IMR-90 (cell line): ENCODE results near the gene IZUMO4. TPM values are rescaled to one million over a fixed set of nuclear protein-coding genes. Genes with fewer than 3 reads are reported as not detected.

ENCODE experiments used
- ATAC-seq: fragments of 200-7000 bp; cut with Tn5 transposase; 2 replicates; pipeline ENCODE4 v1.9.1; 2020; ENCODE audit warnings: low read depth, mild to moderate bottlenecking, moderate library complexity
- BruUV-seq: library from RNA; stranded (reverse); fragments of 400-500 nt; replicated peaks from 2 replicates; lab custom pipeline; 2021; lab: Mats Ljungman, UMichigan
- CTCF ChIA-PET: fragments of 300-600 bp; formaldehyde crosslinking; extraction: SDS; loops from one replicate; lab custom pipeline; 2021; ENCODE audit warnings: antibody characterized with exemption; lab: Yijun Ruan, JAX
- POLR2A ChIA-PET: fragments of 300-600 bp; sonication (Branson Sonifier 250); formaldehyde crosslinking; loops from one replicate; lab custom pipeline; 2022; ENCODE audit warnings: antibody characterized with exemption; ENCODE audit not compliant: unreplicated experiment; lab: Charles Lee
- DNase-seq: peaks from one replicate; pipeline ENCODE4 v3.0.0; 2013
- H2AFZ ChIP-seq: replicated peaks from 2 replicates; pipeline ENCODE3; 2013; ENCODE audit warnings: low read length, mild to moderate bottlenecking; ENCODE audit not compliant: poor library complexity
- H2AK5ac ChIP-seq: 2 replicates; pipeline ENCODE4 v1.6.1; 2013; ENCODE audit warnings: low read depth, low read length, inconsistent platforms
- H2AK9ac ChIP-seq: replicated peaks from 2 replicates; pipeline ENCODE3; 2013; ENCODE audit warnings: mild to moderate bottlenecking, low read depth, low read length, moderate library complexity; ENCODE audit not compliant: poor library complexity
- H2BK120ac ChIP-seq: 2 replicates; pipeline ENCODE4 v1.6.1; 2013; ENCODE audit warnings: low read depth, low read length, inconsistent platforms
- H2BK15ac ChIP-seq: 3 replicates; pipeline ENCODE4 v1.6.1; 2013; ENCODE audit warnings: low read depth, low read length, inconsistent platforms
- H2BK20ac ChIP-seq: 2 replicates; pipeline ENCODE4 v1.6.1; 2013; ENCODE audit warnings: low read depth, mild to moderate bottlenecking, inconsistent platforms, low read length, moderate library complexity
- H2BK5ac ChIP-seq: 2 replicates; pipeline ENCODE4 v1.6.1; 2013; ENCODE audit warnings: mild to moderate bottlenecking, low read depth, low read length, inconsistent platforms; ENCODE audit not compliant: poor library complexity, severe bottlenecking
- H3K14ac ChIP-seq: replicated peaks from 2 replicates; pipeline ENCODE4 v1.6.1; 2013; ENCODE audit warnings: low read depth, low read length, inconsistent platforms
- H3K18ac ChIP-seq: 2 replicates; pipeline ENCODE4 v1.6.1; 2013; ENCODE audit warnings: low read depth, low read length, control low read depth
- H3K23ac ChIP-seq: 2 replicates; pipeline ENCODE4 v1.6.1; 2013; ENCODE audit warnings: low read depth, low read length, inconsistent platforms
- H3K27ac ChIP-seq: 2 replicates; pipeline ENCODE4 v1.5.1; 2013; ENCODE audit warnings: mild to moderate bottlenecking, control low read depth, low read length; ENCODE audit not compliant: insufficient read depth
- H3K27me3 ChIP-seq: 2 replicates; pipeline ENCODE4 v1.6.1; 2013; ENCODE audit warnings: low read length; ENCODE audit not compliant: control insufficient read depth, insufficient read depth
- H3K36me3 ChIP-seq: 2 replicates; pipeline ENCODE4 v1.6.1; 2013; ENCODE audit warnings: low read length, mixed read lengths; ENCODE audit not compliant: control insufficient read depth, insufficient read depth
- H3K4ac ChIP-seq: 2 replicates; pipeline ENCODE4 v1.6.1; 2013; ENCODE audit warnings: low read depth, low read length, inconsistent platforms
- H3K4me1 ChIP-seq: 2 replicates; pipeline ENCODE4 v1.6.1; 2013; ENCODE audit warnings: low read length, mixed read lengths; ENCODE audit not compliant: control insufficient read depth, insufficient read depth
- H3K4me2 ChIP-seq: 2 replicates; pipeline ENCODE4 v1.6.1; 2013; ENCODE audit warnings: low read depth, mild to moderate bottlenecking, control low read depth, low read length, moderate library complexity
- H3K4me3 ChIP-seq: 2 replicates; pipeline ENCODE4 v1.5.1; 2013; ENCODE audit warnings: low read depth, mild to moderate bottlenecking, control low read depth, low read length, moderate library complexity; ENCODE audit not compliant: insufficient read depth
- H3K56ac ChIP-seq: 2 replicates; pipeline ENCODE4 v1.6.1; 2013; ENCODE audit warnings: low read length, inconsistent platforms; ENCODE audit not compliant: insufficient read depth; ENCODE audit errors: extremely low read depth
- H3K79me1 ChIP-seq, 2 experiments: 2 replicates each; pipeline ENCODE4 v1.6.1; 2013; ENCODE audit warnings: low read length in 2 of 2, inconsistent platforms in 1 of 2, low read depth in 1 of 2
- H3K9ac ChIP-seq: 2 replicates; pipeline ENCODE4 v1.6.1; 2013; ENCODE audit warnings: low read depth, low read length, control low read depth
- H3K9me1 ChIP-seq: 2 replicates; pipeline ENCODE4 v1.6.1; 2013; ENCODE audit warnings: low read length, inconsistent platforms; ENCODE audit not compliant: insufficient read depth
- H3K9me3 ChIP-seq: 2 replicates; pipeline ENCODE4 v1.6.1; 2013; ENCODE audit warnings: low read length; ENCODE audit not compliant: control insufficient read depth, insufficient read depth
- H4K20me1 ChIP-seq: 2 replicates; pipeline ENCODE4 v1.6.1; 2013; ENCODE audit warnings: low read length, inconsistent platforms; ENCODE audit not compliant: insufficient read depth
- H4K5ac ChIP-seq: 2 replicates; pipeline ENCODE4 v1.6.1; 2013; ENCODE audit warnings: mild to moderate bottlenecking, low read depth, low read length, control low read depth
- H4K8ac ChIP-seq, 2 experiments: 2 replicates each; pipeline ENCODE4 v1.6.1; 2013; ENCODE audit warnings: low read depth in 2 of 2, low read length in 2 of 2, control low read depth in 1 of 2, inconsistent platforms in 1 of 2
- H4K91ac ChIP-seq: 2 replicates; pipeline ENCODE4 v1.6.1; 2013; ENCODE audit warnings: low read depth, low read length, inconsistent platforms; ENCODE audit not compliant: insufficient read depth
- CEBPB ChIP-seq: IDR thresholded peaks from 2 replicates; pipeline ENCODE4 v1.6.1; 2012; ENCODE audit warnings: low read depth, low read length, improper control_type of control experiment
- CHD1 ChIP-seq: IDR thresholded peaks from 2 replicates; pipeline ENCODE4 v1.6.1; 2012; ENCODE audit warnings: low read depth, low read length, improper control_type of control experiment
- MAZ ChIP-seq: IDR thresholded peaks from 2 replicates; pipeline ENCODE4 v1.6.1; 2012; ENCODE audit warnings: low read depth, mild to moderate bottlenecking, low read length, improper control_type of control experiment, moderate library complexity, borderline replicate concordance
- POLR2A ChIP-seq: IDR thresholded peaks from 2 replicates; pipeline ENCODE4 v1.6.1; 2012; ENCODE audit warnings: mild to moderate bottlenecking, low read depth, low read length
- RCOR1 ChIP-seq: IDR thresholded peaks from 2 replicates; pipeline ENCODE4 v1.6.1; 2012; ENCODE audit warnings: mild to moderate bottlenecking, low read length, improper control_type of control experiment; ENCODE audit not compliant: insufficient replicate concordance
- WGBS, 2 experiments: methylation state at CpG; one replicate each; pipeline versions ENCODE4 v1.1.5 to v1.1.7; 2013; ENCODE audit warnings: missing lambda C conversion rate in 2 of 2; ENCODE audit not compliant: insufficient read length in 1 of 2; ENCODE audit errors: extremely low coverage in 2 of 2; 5-methylcytosine and 5-hydroxymethylcytosine counted together
- dilution Hi-C: fragments of 300-500 bp; cut with HindIII; formaldehyde crosslinking; loops from one replicate; pipeline ENCODE4 v1.14.3; 2018; ENCODE audit warnings: low sequenced_read_pairs; ENCODE audit not compliant: unreplicated experiment
- in situ Hi-C: fragments of 300-500 bp; cut with MboI; formaldehyde crosslinking; loops from 3 replicates; pipeline ENCODE4 v1.14.3; 2019; ENCODE audit warnings: low sequenced_read_pairs, inconsistent platforms, mixed read lengths
- intact Hi-C: fragments of 100-400 bp; cut with micrococcal nuclease; formaldehyde crosslinking; loops from 2 replicates; pipeline ENCODE4 v1.10.0; 2022
- polyA plus RNA-seq, 3 experiments: library from polyadenylated mRNA; depleted of rRNA; stranded (reverse); fragments of >200 nt; gene quantifications; 2 replicates each; pipeline ENCODE4 v1.2.3, GENCODE V29; 2012; ENCODE audit warnings: low replicate concordance in 1 of 3
- total RNA-seq: library from RNA; depleted of rRNA; stranded (reverse); fragments of >200 nt; gene quantifications from 2 replicates; pipeline ENCODE4 v1.2.3, GENCODE V29; 2012

IZUMO4 gene
- total and polyA plus RNA-seq, 2 of the 4 experiments (the other 2 are of a cell fraction) = 0.72 to 2.8 TPM

DNA sequence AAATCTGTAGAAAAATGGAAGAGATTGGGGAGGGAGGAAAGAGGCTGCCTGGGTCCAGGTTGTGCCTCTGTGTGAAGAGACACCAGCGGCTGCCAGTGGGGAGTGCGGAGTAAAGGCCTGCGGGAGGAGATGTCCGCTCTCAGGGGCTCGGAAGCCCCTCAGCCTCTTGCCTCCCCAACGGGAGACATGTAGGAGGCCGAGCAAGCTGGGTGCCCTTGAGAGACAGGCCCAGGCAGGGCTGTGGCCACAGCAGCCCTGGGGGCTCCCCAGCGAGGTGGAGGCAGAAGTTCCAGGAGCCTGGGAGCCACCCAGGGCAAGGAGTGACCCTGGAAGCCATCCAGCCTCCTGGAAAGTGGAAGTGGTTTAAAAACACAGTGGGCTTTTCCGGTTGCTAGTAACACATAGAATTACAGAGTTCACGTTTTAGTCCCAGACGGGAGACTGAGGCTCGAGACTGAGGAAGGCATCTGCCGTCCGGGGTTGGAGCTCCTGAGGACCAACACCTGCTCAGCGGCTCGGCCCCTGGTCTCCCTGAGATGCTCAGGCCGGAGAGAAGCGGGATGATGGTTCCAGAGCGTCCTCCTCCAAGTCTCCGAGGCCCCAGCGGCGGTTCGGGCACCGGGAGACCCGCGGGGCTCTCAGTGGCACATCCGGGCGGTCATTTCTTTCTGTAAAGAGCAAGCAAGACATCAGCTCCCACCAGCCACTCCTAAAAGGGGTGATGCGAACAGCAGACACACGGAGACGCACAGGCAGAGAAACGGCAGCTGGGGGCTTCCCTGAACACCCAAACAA lies 23.8 kb upstream of the IZUMO4 start:
- Histone ChIP-seq H3K9me1 (no peaks in the 10 kb centered on the region), H3K56ac (no peak overlapping the region), H3K79me1 (peaks cover under 1 to 7% of the 10 kb centered on the region in 2 experiments; a peak in 2 of 4 replicates), H3K23ac (no peak overlapping the region), H3K27me3 (no peaks in the 10 kb centered on the region), H2BK15ac (no peak overlapping the region), H2BK5ac (no peak overlapping the region), H4K91ac (no peak overlapping the region), H4K5ac (no peak overlapping the region), H3K4me1 (no peaks in the 10 kb centered on the region), H2BK120ac (no peak overlapping the region), H4K8ac (no peak overlapping the region), H4K20me1 (0 out of 2 replicates have a peak, but pooled peaks cover 6% of the 10 kb centered on the region), H2BK20ac (no peak overlapping the region), H2AK5ac (no peak overlapping the region), H3K4me2 (no peak overlapping the region), H3K14ac (no peak overlapping the region), H3K9me3 (no peaks in the 10 kb centered on the region), H3K27ac (no peak overlapping the region), H3K4ac (no peak overlapping the region), H3K4me3 (no peak overlapping the region), H3K36me3 (peaks cover 50% of the 10 kb centered on the region), H2AFZ (no peak overlapping the region), H3K9ac (no peak overlapping the region), H2AK9ac (no peak overlapping the region), H3K18ac (no peak overlapping the region)
- ATAC-seq (no peak), DNase-seq (no peak)
- WGBS, 2 experiments = 94% methylated on average over 12 of the region's 32 CpGs; no CpG with 5 or more reads in 1 of the 2 experiments
- POLR2A ChIA-PET = no interaction called here
- dilution Hi-C loops (no loop called here), in situ Hi-C loops (no loop called here), intact Hi-C loops (no loop called here)
- no TSS peak for BruUV-seq
- TF ChIP-seq MAZ (no peak), CHD1 (no peak), CEBPB (no peak), RCOR1 (no peak), POLR2A (no peak)
- CTCF ChIA-PET = no interaction called here
